ENCODE results near the gene ATP5F1B. TPM values are rescaled to one million over a fixed set of nuclear protein-coding genes. Genes with fewer than 3 reads are reported as not detected.
A peak's percentile ranks its signal among the peaks of the same experiment; 100 is the strongest.

Gene ATP5F1B
- total and polyA plus RNA-seq, 2 of the 13 experiments (the other 11 are each of a cell fraction or from before 2014, with no cell fraction given), result 1,051 to 1,180 TPM

DNA sequence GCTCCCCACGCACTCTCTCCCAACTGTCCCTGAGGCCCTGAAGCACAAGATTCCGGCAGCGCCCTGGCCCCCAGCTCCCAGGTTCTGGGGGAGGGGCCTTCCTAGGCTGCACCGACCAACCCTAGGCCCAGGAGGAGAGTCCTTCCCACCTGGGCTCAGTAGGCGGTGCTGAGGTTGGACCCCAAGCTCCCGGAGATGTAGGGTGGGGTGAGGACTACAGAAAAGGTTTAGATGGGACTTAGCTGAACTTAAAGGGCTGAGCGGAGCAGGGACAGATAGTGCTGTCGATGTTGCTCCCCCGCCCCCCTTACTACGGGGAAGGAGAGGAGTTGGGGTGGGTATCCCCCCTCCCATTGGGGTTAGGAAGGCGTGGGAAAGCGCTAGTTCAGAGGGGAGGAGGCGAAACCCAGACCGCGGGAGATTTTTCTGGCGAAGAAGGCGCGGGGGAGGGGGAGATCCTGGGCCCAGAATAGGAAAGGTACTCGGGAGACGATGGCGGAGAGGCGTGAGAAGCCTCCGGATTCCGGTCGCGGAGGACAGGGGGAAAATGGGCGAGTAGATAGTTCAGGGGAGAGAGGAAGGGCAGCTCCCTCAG is 11.4 kb downstream of the ATP5F1B start (continued):
- TF ChIP-seq, protein P1, sequence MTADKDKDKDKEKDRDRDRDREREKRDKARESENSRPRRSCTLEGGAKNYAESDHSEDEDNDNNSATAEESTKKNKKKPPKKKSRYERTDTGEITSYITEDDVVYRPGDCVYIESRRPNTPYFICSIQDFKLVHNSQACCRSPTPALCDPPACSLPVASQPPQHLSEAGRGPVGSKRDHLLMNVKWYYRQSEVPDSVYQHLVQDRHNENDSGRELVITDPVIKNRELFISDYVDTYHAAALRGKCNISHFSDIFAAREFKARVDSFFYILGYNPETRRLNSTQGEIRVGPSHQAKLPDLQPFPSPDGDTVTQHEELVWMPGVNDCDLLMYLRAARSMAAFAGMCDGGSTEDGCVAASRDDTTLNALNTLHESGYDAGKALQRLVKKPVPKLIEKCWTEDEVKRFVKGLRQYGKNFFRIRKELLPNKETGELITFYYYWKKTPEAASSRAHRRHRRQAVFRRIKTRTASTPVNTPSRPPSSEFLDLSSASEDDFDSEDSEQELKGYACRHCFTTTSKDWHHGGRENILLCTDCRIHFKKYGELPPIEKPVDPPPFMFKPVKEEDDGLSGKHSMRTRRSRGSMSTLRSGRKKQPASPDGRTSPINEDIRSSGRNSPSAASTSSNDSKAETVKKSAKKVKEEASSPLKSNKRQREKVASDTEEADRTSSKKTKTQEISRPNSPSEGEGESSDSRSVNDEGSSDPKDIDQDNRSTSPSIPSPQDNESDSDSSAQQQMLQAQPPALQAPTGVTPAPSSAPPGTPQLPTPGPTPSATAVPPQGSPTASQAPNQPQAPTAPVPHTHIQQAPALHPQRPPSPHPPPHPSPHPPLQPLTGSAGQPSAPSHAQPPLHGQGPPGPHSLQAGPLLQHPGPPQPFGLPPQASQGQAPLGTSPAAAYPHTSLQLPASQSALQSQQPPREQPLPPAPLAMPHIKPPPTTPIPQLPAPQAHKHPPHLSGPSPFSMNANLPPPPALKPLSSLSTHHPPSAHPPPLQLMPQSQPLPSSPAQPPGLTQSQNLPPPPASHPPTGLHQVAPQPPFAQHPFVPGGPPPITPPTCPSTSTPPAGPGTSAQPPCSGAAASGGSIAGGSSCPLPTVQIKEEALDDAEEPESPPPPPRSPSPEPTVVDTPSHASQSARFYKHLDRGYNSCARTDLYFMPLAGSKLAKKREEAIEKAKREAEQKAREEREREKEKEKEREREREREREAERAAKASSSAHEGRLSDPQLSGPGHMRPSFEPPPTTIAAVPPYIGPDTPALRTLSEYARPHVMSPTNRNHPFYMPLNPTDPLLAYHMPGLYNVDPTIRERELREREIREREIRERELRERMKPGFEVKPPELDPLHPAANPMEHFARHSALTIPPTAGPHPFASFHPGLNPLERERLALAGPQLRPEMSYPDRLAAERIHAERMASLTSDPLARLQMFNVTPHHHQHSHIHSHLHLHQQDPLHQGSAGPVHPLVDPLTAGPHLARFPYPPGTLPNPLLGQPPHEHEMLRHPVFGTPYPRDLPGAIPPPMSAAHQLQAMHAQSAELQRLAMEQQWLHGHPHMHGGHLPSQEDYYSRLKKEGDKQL (CRISPR knock-in tag; IDR thresholded peaks at IDR 0.05; ENCODE audit: low read depth), result no peak
- peak; percentile 82 for TF ChIP-seq SAP130 (CRISPR knock-in tag; IDR thresholded peaks at IDR 0.05; ENCODE audit: low read depth)
- no peak for TF ChIP-seq SOX13 (IDR thresholded peaks at IDR 0.05)
- TF ChIP-seq SOX13 (CRISPR knock-in tag; conservative IDR thresholded peaks at IDR 0.05 in 1 of 2, IDR thresholded peaks at IDR 0.05 in 1 of 2), result no peak
- 0 out of 2 replicates have a peak, but pooled peaks have one; percentile 0 for TF ChIP-seq SPEN (CRISPR knock-in tag; IDR thresholded peaks at IDR 0.05; ENCODE audit: low read depth)
- TF ChIP-seq ZNF350 (CRISPR knock-in tag; IDR thresholded peaks at IDR 0.05; ENCODE audit: borderline replicate concordance, low read depth), result 0 out of 2 replicates have a peak, but pooled peaks have one; percentile 41
- no peak for TF ChIP-seq KLF11 (CRISPR knock-in tag; IDR thresholded peaks at IDR 0.05)
- TF ChIP-seq ZNF331 (CRISPR knock-in tag; IDR thresholded peaks at IDR 0.05), result 0 out of 2 replicates have a peak, but pooled peaks have one; percentile 8
- TF ChIP-seq, protein P2, sequence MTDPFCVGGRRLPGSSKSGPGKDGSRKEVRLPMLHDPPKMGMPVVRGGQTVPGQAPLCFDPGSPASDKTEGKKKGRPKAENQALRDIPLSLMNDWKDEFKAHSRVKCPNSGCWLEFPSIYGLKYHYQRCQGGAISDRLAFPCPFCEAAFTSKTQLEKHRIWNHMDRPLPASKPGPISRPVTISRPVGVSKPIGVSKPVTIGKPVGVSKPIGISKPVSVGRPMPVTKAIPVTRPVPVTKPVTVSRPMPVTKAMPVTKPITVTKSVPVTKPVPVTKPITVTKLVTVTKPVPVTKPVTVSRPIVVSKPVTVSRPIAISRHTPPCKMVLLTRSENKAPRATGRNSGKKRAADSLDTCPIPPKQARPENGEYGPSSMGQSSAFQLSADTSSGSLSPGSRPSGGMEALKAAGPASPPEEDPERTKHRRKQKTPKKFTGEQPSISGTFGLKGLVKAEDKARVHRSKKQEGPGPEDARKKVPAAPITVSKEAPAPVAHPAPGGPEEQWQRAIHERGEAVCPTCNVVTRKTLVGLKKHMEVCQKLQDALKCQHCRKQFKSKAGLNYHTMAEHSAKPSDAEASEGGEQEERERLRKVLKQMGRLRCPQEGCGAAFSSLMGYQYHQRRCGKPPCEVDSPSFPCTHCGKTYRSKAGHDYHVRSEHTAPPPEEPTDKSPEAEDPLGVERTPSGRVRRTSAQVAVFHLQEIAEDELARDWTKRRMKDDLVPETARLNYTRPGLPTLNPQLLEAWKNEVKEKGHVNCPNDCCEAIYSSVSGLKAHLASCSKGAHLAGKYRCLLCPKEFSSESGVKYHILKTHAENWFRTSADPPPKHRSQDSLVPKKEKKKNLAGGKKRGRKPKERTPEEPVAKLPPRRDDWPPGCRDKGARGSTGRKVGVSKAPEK (CRISPR knock-in tag; IDR thresholded peaks at IDR 0.05; ENCODE audit: borderline replicate concordance), result no peak
- TF ChIP-seq, protein P3, sequence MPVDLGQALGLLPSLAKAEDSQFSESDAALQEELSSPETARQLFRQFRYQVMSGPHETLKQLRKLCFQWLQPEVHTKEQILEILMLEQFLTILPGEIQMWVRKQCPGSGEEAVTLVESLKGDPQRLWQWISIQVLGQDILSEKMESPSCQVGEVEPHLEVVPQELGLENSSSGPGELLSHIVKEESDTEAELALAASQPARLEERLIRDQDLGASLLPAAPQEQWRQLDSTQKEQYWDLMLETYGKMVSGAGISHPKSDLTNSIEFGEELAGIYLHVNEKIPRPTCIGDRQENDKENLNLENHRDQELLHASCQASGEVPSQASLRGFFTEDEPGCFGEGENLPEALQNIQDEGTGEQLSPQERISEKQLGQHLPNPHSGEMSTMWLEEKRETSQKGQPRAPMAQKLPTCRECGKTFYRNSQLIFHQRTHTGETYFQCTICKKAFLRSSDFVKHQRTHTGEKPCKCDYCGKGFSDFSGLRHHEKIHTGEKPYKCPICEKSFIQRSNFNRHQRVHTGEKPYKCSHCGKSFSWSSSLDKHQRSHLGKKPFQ (CRISPR knock-in tag; IDR thresholded peaks at IDR 0.05; ENCODE audit: insufficient replicate concordance), result no peak
- TF ChIP-seq ATM (IDR thresholded peaks at IDR 0.05; ENCODE audit: borderline replicate concordance), result no peak
- TF ChIP-seq TMF1 (CRISPR knock-in tag; IDR thresholded peaks at IDR 0.05; ENCODE audit: low read depth), result 0 out of 2 replicates have a peak, but pooled peaks have one; percentile 42
- TF ChIP-seq HNRNPH1 (optimal IDR thresholded peaks at IDR 0.05; ENCODE audit: low read depth, low read length), result no peak
- TF ChIP-seq MTF1 (CRISPR knock-in tag; IDR thresholded peaks at IDR 0.05), result no peak
- TF ChIP-seq HNF4A (CRISPR knock-in tag; IDR thresholded peaks at IDR 0.05), result no peak
- TF ChIP-seq, protein P4, sequence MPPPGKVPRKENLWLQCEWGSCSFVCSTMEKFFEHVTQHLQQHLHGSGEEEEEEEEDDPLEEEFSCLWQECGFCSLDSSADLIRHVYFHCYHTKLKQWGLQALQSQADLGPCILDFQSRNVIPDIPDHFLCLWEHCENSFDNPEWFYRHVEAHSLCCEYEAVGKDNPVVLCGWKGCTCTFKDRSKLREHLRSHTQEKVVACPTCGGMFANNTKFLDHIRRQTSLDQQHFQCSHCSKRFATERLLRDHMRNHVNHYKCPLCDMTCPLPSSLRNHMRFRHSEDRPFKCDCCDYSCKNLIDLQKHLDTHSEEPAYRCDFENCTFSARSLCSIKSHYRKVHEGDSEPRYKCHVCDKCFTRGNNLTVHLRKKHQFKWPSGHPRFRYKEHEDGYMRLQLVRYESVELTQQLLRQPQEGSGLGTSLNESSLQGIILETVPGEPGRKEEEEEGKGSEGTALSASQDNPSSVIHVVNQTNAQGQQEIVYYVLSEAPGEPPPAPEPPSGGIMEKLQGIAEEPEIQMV (CRISPR knock-in tag; IDR thresholded peaks at IDR 0.05; ENCODE audit: low read depth), result no peak

All from HepG2 (cell line).